Neural cell (in vitro differentiated cells): ENCODE measurements around the gene ADAP1. TPM values are rescaled to one million over a fixed set of nuclear protein-coding genes. Genes with fewer than 3 reads are reported as not detected.

ENCODE experiments used
- H2AFZ ChIP-seq: fragments of 200-600, 300-800 bp; sonication (generic), shearing (Covaris generic); 2 replicates; pipeline ENCODE4 v1.6.0; 2014; ENCODE audit warnings: low read depth, mild to moderate bottlenecking, antibody characterized with exemption, low read length, moderate library complexity
- H3F3A ChIP-seq: fragments of 200-600 bp; shearing (Covaris generic); 2 replicates; pipeline ENCODE4 v1.6.1; 2016; ENCODE audit warnings: mild to moderate bottlenecking, moderate library complexity, mixed read lengths, antibody characterized with exemption, low read length; ENCODE audit not compliant: insufficient read depth, poor library complexity, severe bottlenecking
- H3K27ac ChIP-seq: fragments of 200-600, 300-800 bp; sonication (generic), shearing (Covaris generic); 2 replicates; pipeline ENCODE4 v1.5.1; 2014; ENCODE audit warnings: mild to moderate bottlenecking, low read length, moderate library complexity
- H3K27me3 ChIP-seq: fragments of 300-800, 200-600 bp; sonication (generic), shearing (Covaris generic); 2 replicates; pipeline ENCODE4 v1.6.0; 2014; ENCODE audit warnings: mild to moderate bottlenecking, low read depth, low read length, moderate library complexity; ENCODE audit not compliant: insufficient read depth
- H3K36me3 ChIP-seq: fragments of 300-800, 200-600 bp; sonication (generic), shearing (Covaris generic); 2 replicates; pipeline ENCODE4 v1.5.1; 2014; ENCODE audit warnings: mild to moderate bottlenecking, antibody characterized with exemption, low read length, moderate library complexity; ENCODE audit not compliant: insufficient read depth
- H3K4me2 ChIP-seq: fragments of 300-800, 200-600 bp; sonication (generic), shearing (Covaris generic); 2 replicates; pipeline ENCODE4 v1.6.0; 2014; ENCODE audit warnings: mild to moderate bottlenecking, low read length
- H3K4me3 ChIP-seq: fragments of 300-800, 200-600 bp; sonication (generic), shearing (Covaris generic); 2 replicates; pipeline ENCODE4 v1.5.1; 2014; ENCODE audit warnings: mild to moderate bottlenecking, low read length, moderate library complexity
- H3K79me2 ChIP-seq: fragments of 200-600 bp; shearing (Covaris generic); replicated peaks from 2 replicates; pipeline ENCODE4 v1.6.0; 2014; ENCODE audit warnings: mild to moderate bottlenecking, low read length, moderate library complexity; ENCODE audit not compliant: insufficient read depth
- H3K9ac ChIP-seq: fragments of 300-800, 200-600 bp; sonication (generic), shearing (Covaris generic); 2 replicates; pipeline ENCODE4 v1.6.1; 2016; ENCODE audit warnings: mild to moderate bottlenecking, low read length, mixed read lengths
- H3K9me2 ChIP-seq: fragments of 200-600 bp; shearing (Covaris generic); 2 replicates; pipeline ENCODE4 v1.6.1; 2016; ENCODE audit warnings: mild to moderate bottlenecking, low read length, mixed read lengths; ENCODE audit not compliant: insufficient read depth
- H3K9me3 ChIP-seq: fragments of 200-600, 300-800 bp; sonication (generic), shearing (Covaris generic); 2 replicates; pipeline ENCODE4 v1.6.1; 2016; ENCODE audit warnings: mild to moderate bottlenecking, mixed run types, low read length, moderate library complexity, mixed read lengths
- H4K20me1 ChIP-seq: fragments of 200-600 bp; shearing (Covaris generic); 2 replicates; pipeline ENCODE4 v1.6.1; 2016; ENCODE audit warnings: mild to moderate bottlenecking, mixed run types; ENCODE audit not compliant: insufficient read depth
- EP300 ChIP-seq: fragments of 450-650 bp; conservative IDR thresholded peaks from 2 replicates; pipeline ENCODE4 v1.6.1; 2014; ENCODE audit warnings: antibody characterized with exemption, mild to moderate bottlenecking, moderate library complexity; ENCODE audit not compliant: poor library complexity, severe bottlenecking
- EZH2 ChIP-seq: fragments of 200-600, 300-800 bp; shearing (Covaris generic), sonication (generic); IDR thresholded peaks from 2 replicates; pipeline ENCODE4 v1.6.1; 2014; ENCODE audit warnings: antibody characterized with exemption, low read length, borderline replicate concordance, mild to moderate bottlenecking; ENCODE audit not compliant: insufficient read depth, poor library complexity, severe bottlenecking
- MXI1 ChIP-seq: fragments of 450-650 bp; conservative IDR thresholded peaks from 2 replicates; pipeline ENCODE4 v1.6.1; 2014; ENCODE audit warnings: antibody characterized with exemption, mild to moderate bottlenecking; ENCODE audit not compliant: poor library complexity, severe bottlenecking
- POLR2AphosphoS5 ChIP-seq: IDR thresholded peaks from 2 replicates; pipeline ENCODE4 v1.6.1; 2012
- RAD21 ChIP-seq: fragments of 450-650 bp; conservative IDR thresholded peaks from 2 replicates; pipeline ENCODE4 v1.6.1; 2014; ENCODE audit warnings: antibody characterized with exemption, mild to moderate bottlenecking, moderate library complexity
- SMC3 ChIP-seq: fragments of 450-650 bp; conservative IDR thresholded peaks from 2 replicates; pipeline ENCODE4 v1.6.1; 2014; ENCODE audit warnings: antibody characterized with exemption, mild to moderate bottlenecking, moderate library complexity; ENCODE audit not compliant: poor library complexity
- TAF1 ChIP-seq: IDR thresholded peaks from 2 replicates; pipeline ENCODE4 v1.6.1; 2012; ENCODE audit warnings: low read depth
- polyA plus RNA-seq: library from polyadenylated mRNA; depleted of rRNA; stranded (reverse); fragments of >200 nt; gene quantifications from 2 replicates; pipeline ENCODE4 v1.2.3, GENCODE V29; 2014
- TF ChIP-seq, protein P1 (sequence below): fragments of 450-650 bp; IDR thresholded peaks from 2 replicates; pipeline ENCODE4 v1.5.1; 2014; ENCODE audit warnings: antibody characterized with exemption, mild to moderate bottlenecking, moderate library complexity; ENCODE audit not compliant: poor library complexity, severe bottlenecking
- TF ChIP-seq, protein P2 (sequence below): IDR thresholded peaks from 2 replicates; pipeline ENCODE4 v1.6.1; 2012; ENCODE audit warnings: borderline replicate concordance

Gene ADAP1
- polyA plus RNA-seq, 1 donor from 2014 or later: 76.8 TPM

DNA sequence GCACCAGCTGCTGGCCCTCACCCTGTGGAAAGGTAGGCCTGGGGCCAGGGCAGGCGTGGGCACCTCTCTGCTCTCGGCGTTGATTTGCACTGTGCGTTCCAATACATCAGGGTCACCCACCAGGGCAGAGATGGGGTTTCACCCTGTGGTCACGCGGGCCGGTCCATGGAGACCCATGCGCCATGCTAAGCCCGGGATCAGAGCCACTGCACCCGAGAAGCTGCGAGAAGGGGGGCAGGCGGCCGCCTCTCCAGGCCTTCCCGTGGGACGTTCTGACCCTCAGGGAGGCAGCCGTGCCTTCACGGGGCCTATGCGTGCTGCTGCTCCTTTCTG lies 67.0 kb downstream of the ADAP1 start:
- H3K36me3 ChIP-seq: no peaks in the 10 kb centered on the region
- H4K20me1 ChIP-seq: no peaks in the 10 kb centered on the region
- H2AFZ ChIP-seq: no peak overlapping the region
- no peaks in the 10 kb centered on the region for H3K27me3 ChIP-seq
- peaks cover 7% of the 10 kb centered on the region for H3K79me2 ChIP-seq
- no peaks in the 10 kb centered on the region for H3K9me3 ChIP-seq
- no peak overlapping the region for H3K4me3 ChIP-seq
- no peak overlapping the region for H3K4me2 ChIP-seq
- no peaks in the 10 kb centered on the region for H3F3A ChIP-seq
- H3K9ac ChIP-seq: no peak overlapping the region
- TF ChIP-seq POLR2AphosphoS5 (no peak), TAF1 (no peak), SMC3 (no peak), RAD21 (no peak), EP300 (no peak), EZH2 (no peak), MXI1 (no peak)
- TF ChIP-seq, protein P1, sequence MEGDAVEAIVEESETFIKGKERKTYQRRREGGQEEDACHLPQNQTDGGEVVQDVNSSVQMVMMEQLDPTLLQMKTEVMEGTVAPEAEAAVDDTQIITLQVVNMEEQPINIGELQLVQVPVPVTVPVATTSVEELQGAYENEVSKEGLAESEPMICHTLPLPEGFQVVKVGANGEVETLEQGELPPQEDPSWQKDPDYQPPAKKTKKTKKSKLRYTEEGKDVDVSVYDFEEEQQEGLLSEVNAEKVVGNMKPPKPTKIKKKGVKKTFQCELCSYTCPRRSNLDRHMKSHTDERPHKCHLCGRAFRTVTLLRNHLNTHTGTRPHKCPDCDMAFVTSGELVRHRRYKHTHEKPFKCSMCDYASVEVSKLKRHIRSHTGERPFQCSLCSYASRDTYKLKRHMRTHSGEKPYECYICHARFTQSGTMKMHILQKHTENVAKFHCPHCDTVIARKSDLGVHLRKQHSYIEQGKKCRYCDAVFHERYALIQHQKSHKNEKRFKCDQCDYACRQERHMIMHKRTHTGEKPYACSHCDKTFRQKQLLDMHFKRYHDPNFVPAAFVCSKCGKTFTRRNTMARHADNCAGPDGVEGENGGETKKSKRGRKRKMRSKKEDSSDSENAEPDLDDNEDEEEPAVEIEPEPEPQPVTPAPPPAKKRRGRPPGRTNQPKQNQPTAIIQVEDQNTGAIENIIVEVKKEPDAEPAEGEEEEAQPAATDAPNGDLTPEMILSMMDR: no peak
- TF ChIP-seq, protein P2, sequence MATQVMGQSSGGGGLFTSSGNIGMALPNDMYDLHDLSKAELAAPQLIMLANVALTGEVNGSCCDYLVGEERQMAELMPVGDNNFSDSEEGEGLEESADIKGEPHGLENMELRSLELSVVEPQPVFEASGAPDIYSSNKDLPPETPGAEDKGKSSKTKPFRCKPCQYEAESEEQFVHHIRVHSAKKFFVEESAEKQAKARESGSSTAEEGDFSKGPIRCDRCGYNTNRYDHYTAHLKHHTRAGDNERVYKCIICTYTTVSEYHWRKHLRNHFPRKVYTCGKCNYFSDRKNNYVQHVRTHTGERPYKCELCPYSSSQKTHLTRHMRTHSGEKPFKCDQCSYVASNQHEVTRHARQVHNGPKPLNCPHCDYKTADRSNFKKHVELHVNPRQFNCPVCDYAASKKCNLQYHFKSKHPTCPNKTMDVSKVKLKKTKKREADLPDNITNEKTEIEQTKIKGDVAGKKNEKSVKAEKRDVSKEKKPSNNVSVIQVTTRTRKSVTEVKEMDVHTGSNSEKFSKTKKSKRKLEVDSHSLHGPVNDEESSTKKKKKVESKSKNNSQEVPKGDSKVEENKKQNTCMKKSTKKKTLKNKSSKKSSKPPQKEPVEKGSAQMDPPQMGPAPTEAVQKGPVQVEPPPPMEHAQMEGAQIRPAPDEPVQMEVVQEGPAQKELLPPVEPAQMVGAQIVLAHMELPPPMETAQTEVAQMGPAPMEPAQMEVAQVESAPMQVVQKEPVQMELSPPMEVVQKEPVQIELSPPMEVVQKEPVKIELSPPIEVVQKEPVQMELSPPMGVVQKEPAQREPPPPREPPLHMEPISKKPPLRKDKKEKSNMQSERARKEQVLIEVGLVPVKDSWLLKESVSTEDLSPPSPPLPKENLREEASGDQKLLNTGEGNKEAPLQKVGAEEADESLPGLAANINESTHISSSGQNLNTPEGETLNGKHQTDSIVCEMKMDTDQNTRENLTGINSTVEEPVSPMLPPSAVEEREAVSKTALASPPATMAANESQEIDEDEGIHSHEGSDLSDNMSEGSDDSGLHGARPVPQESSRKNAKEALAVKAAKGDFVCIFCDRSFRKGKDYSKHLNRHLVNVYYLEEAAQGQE: no peak
- H3K9me2 ChIP-seq: no peaks in the 10 kb centered on the region
- no peak overlapping the region for H3K27ac ChIP-seq

DNA sequence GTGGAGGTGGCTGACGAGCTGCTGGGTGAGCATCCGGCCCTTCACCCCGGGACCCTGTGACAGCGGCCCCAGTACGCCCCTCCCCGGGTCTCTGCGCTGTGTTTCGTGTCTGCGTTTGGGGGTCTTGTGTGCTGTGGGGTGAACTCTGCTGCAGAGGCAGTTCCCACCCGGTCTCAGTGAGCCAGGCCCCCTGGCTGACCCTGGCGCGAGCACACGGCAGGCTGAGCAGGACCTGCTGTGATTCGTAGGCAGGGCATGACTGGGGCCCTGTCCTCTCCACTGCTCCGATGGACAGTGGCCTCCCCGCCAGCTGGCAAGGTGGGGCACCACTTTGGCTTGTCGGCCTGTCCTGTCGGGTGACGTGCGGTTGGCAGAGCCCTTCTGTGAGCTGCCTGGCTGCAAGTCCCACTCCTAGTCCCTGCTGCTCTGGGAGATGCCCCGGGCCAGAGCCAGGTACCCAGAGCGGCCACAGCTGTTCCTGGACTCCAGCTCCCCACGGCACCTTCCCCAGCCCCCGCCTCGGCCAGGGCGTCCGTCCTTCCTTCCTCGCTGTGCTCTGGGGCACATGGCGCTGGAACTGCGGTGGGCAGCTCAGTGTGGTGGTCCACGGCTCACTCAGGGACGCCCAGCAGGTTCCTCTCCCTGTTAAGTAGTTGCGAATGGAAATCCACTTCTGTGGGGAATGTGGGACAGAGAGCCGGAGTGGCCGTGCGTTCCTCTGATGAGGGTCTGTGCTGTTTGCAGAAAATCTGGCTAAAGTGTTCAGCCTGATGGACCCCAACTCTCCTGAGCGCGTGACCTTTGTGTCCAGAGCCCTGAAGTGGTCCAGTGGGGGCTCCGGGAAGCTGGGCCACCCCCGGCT lies 67.6 kb downstream of the ADAP1 start:
- H3K9me2 ChIP-seq: no peaks in the 10 kb centered on the region
- no peak overlapping the region for H3K4me3 ChIP-seq
- no peak overlapping the region for H3K9ac ChIP-seq
- H3K27me3 ChIP-seq: no peaks in the 10 kb centered on the region
- no peak overlapping the region for H2AFZ ChIP-seq
- no peak for TF ChIP-seq POLR2AphosphoS5
- TF ChIP-seq, protein P1: no peak
- no peak for TF ChIP-seq EP300
- TF ChIP-seq SMC3: no peak
- TF ChIP-seq, protein P2: no peak
- TF ChIP-seq EZH2: no peak
- no peak for TF ChIP-seq TAF1
- TF ChIP-seq RAD21: no peak
- no peak for TF ChIP-seq MXI1
- H3K9me3 ChIP-seq: no peaks in the 10 kb centered on the region
- H3K4me2 ChIP-seq: no peak overlapping the region
- H3K27ac ChIP-seq: no peak overlapping the region
- no peaks in the 10 kb centered on the region for H3F3A ChIP-seq
- peaks cover 13% of the 10 kb centered on the region for H3K79me2 ChIP-seq
- no peaks in the 10 kb centered on the region for H3K36me3 ChIP-seq
- no peaks in the 10 kb centered on the region for H4K20me1 ChIP-seq
